Fibroblast of the conjunctiva (primary cell): Measurements from ENCODE around the gene ADSS1.

ENCODE experiments used
- DNase-seq: peaks from one replicate; pipeline ENCODE4 v3.0.0-alpha.2; 2010; ENCODE audit warnings: low read depth

ADSS1 gene

DNA sequence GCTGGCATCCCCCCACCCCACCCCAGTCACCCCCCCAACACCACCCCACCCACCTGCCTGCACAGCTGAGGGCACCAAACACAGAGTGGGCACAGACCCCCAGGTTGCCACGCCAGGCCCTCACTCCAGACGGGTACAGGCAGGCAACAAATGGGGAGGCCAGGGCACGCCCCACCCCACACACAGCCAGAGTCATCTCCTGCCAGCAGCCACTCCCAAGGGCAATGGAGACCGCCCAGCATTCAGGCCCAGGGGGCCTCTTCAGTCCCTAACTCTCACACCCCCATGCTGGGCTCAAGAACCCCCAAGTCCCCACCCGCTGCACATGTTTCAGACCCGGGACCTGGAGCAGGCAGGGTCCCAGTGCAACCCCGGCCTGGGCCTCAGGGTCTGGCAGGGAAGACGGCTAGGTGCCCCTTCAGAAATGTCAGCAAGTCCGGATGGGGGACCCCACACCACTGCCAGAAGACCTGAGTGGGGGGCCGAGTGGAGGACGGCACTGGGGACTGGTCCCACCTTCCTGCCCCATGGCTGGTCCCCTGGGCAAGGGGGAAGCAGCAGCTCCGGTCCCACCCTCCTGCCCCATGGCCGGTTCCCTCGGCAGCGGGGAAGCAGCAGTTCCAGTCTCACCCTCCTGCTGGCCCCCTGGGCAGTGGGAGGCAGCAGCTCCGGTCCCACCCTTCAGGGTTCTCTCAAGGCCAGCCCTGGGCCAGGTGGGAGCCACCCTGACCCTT lies 59.6 kb downstream of the ADSS1 start:
- DNase-seq: no peak

DNA sequence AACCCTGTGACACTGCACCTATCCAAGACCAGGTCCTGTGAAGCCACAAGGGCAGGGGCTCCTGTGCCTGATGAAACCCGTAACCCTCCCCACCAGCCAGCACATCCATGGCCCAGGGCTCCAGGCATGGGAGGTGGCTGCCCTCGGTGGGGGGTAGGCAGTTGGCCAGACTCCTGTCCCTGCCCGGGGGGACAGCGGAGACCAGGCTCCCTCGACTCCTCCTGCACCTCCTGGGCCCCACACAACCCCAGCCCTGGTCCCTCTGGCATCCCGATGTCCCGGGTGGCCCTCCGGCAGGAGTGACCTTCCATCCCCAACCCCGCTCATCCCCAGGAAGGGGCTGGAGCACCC lies 60.2 kb downstream of the ADSS1 start:
- no peak for DNase-seq

DNA sequence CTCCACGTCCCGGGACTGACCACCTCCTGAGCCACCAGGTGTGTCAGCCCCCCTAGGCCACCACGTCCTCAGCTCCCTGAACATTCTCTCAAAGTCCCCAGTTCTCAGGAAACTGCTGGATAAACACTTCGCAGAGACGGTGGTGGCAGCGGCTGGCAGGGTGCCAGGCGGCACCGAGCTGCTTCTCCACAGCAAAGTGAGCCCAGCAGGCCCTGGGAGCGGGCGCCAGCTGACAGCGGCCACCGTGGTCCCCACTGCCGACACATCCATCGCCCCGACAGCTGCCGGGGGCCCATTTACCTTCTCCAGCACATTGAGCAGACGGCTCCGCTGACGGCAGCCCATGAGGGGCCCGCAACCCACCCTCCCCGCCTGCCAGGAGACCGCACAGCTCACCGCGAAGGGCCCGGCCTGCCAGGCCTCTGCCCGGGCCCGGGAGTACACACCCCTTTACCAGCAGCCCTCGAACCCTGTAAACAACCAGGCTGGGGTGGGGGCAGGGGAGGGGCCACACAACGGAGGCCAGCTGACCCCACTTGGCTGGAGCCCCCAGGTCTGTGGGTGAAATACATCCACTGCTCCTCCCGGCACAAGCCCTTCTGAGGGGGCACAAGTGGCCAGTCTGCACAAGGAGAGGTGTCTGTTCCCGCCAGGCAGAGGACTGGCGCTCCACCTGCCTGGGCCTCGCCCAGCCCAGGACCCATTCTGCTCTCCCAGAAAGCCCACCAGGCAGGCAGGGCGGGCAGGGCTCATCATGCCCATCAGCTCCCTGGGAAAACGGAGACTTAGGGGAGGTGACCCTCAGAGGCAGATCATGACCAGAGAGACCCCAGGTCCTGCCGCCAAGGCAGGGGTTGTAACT lies 61.0 kb downstream of the ADSS1 start:
- no peak for DNase-seq

DNA sequence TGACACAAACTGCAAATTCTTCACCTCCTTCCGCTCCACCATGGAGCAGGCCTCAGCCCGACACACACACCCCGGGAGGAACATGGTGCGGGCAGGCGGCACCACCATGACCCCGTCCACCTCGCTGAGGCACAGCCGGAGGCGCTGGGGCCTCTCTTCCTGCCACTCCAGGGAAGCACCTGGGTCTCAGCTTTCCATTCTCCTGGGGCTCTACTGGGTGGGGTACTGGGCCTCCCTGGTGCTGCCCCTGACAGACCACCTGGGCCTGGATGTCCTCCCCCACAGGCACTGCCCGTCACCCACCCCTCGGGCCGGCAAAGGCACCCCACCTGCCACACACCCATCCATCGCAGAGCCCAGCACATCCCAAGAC lies 61.7 kb downstream of the ADSS1 start:
- DNase-seq: no peak

DNA sequence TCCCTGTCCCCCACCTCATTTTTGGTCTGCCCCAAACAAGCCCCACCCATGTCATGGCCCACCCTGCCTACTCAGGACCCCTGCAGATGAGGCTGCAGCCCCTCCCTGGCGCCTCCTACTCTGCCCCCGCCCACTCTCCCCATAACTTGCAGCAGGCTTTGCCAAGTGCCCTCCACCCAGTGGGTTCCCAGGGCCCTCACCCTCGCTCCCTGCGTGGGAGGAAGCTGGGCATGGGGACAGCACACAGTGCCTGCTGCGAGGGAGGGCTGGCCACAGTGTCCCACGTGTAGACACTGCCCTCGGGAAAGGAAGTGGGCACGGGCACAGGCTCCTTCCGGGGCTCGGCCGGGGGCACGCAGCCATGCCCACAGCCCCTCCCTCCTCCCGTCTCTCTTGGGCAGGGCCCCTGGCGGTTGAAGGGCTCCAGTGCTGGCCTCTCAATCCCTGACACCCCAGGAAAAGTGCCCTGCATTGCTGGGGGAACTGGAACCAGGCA lies 62.1 kb downstream of the ADSS1 start:
- no peak for DNase-seq

DNA sequence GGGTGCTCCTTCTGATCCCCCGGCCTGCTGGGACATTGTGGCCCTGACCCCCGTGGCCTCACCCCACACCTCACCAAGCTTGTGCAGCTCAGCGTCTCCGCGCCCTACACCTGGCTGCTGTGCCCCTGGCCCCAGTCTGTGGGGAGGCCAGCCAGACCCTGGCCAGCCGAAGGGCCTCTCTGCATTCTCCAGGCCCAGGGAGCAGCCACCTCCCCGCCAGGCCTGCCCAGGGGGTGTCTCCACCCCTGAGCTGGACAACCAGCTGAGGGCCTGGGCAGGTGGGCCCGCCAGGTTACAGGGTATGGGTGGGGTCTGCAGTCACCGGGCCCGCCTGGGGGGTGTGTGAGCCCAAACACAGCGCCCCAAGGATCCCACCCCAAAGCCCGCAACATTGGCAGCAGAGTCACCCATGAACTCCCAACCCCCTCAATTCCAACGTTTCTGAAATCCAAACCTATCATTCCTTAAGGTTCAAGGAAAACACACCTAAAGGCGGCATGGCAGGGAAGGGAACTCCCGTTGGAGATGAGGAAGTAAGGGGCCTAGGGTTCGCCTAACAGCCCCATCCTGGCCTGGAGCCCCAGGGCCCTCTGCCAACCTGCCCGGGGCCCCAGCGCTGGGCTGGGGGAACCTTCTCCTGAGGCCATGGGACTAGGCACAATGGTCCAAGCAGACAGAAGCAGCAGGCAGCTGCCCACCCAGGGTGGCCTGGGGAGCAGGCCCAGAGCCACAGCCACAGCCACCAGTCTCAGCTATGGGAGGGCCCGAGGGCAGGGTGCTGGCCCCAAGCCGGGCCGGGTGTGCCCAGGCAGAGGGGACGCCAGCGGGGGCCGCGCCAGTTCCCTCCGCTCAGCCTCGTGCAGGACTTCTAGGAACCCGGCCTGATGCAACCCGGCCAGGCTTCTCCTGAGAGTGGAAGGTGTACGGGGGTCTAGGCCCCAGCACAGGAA lies 63.0 kb downstream of the ADSS1 start:
- no peak for DNase-seq

DNA sequence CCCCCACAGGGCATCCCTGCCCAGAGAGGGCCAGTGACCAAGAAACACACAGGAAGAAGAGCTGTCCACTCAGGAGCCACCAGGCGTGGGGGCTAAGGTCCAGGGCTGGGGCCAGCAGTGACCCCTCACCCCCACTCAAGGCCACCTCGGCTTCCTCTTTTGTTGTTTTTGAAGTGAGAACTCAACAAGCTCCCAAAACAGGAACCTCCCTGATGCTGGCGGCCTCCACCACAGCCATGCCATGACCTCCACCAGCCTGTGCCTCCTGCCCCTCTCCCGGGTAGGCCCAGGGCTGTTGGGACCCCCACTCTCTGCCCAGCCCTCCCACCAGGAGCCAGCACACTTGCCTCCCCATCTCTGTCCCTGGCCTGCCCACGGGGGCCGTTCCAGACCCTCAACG lies 63.7 kb downstream of the ADSS1 start:
- no peak for DNase-seq

DNA sequence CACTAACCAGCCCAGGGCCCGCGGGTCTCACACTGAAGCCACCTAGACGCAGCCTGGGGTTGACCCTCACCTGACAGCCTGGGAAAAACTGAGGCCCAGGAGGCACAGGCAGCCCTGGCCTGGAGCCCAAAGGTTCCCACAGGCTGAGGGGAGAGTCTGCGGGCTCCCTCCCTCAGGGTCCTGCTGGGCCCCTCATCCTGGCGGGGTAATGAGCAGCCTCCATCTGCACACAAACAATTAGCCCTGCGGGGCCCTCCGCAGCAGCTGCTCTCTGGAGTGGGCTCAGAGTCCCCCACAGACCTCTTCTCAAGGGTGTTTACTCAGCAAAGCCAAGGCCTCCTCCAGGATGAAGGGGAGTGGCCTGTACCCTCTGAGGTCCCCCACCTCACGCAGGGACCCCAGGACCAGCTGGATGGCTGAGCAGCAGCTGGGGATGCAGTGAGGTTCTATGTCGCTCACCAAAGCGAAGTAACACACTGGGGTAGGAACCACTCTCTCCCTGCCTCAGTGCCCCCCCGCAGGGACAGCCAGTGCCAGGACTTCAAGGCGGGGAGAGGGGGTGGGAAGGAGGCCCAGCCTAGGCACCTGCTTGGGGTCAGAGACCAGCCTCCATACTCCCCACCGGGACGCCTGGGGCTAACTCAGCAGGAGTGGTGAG lies 64.3 kb downstream of the ADSS1 start:
- no peak for DNase-seq

DNA sequence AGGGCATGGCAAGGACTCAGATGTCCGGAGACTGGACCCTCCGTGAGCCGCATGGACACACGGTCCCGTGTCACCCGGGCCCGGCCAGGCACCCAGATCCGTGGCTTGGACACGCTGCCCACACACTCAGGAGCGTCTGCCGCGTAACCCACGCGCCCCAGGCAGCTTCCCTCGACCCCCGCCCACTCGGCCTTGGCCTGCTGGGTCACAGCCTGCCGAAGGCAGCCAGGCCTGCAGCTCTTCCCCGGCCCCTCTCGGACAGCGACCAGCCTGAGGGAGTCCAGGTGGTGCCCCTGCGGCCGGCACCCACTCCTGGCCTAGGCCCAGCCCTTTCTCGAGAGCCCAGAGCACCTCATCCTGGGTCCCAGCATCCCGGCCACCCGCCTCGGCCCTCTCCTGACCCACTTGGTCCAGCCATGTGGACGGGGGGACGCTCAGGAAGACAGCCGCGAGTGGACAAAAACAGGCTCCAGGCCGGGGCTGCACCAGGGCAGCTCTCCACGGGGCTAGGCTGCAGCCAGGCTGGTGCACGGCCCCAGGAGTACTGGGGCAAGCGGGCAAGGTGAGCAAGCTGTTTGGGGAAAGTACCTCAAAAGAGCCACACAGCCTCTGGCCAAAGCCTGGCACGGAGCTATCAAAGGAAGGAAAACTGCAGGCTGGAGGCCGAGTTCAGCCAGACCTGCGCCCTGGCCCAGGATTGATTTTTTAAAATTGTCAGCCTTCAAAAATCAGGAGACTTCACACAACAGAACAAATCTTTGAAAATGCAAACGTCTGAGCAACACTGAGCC lies 65.0 kb downstream of the ADSS1 start:
- no peak for DNase-seq

DNA sequence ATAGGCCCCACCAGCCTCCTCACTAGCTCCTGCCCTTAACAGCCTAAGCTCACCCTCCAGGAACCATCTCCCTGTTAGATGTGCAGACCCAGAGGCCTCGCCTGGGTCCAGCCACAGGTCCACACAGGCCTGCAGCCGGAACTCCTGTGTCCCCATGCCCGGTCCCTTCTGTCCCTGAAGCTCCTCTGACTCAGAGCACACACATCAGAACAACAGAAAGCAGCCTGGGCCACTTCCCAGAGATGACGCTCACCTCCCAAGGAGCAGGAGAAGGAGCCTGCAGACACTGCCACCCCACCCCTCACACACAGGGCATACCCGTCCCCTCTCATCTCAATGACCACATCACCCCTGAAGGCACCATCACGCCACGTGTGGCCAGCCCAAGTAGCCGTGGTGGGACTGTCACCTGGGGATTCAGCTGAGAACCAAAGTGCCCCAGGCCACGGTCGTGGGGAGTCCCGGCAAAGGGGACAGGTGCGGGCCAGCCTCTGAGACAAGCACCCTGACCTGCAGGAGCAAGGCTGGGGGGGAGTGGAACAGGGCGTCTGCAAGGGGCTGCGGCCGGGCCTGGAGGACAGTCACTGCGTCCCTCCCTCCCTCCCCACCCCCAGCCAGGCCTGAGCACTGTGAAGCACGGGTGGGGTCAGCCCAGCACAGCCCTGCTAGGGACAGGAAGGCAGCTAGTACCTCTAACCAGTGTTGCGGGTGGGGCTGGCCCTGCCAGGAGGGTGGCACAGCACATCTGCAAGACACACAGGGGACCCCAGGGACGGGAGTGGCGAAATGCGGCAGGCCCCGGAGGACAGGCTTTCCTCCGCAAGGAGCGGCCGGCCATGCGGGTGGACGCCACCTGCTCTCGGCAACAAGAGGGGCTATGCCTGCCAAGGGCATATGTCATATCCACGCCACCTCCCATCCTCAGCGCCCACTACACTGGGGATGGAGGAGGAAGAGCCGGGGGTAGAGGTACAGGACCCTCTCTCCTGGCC lies 66.0 kb downstream of the ADSS1 start:
- DNase-seq: no peak

DNA sequence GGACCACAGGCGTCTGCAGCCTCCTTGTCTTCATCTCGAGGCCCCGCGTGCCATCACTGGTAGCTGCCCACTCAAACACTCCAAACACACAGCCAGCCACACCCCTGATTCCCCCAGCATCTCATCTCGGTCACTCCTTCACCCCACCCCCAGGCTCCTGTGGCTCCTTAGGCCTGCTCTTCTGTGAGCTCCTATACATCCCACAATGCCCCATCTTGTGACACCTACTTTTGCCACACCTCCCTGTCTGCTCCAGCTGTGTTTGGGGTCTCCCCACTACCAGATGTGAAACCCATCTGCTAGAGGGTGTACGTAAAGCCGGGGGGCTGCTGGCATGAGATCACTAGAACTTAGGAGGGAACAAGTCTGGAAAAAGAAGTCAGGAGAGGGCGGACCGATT lies 67.4 kb downstream of the ADSS1 start:
- no peak for DNase-seq

DNA sequence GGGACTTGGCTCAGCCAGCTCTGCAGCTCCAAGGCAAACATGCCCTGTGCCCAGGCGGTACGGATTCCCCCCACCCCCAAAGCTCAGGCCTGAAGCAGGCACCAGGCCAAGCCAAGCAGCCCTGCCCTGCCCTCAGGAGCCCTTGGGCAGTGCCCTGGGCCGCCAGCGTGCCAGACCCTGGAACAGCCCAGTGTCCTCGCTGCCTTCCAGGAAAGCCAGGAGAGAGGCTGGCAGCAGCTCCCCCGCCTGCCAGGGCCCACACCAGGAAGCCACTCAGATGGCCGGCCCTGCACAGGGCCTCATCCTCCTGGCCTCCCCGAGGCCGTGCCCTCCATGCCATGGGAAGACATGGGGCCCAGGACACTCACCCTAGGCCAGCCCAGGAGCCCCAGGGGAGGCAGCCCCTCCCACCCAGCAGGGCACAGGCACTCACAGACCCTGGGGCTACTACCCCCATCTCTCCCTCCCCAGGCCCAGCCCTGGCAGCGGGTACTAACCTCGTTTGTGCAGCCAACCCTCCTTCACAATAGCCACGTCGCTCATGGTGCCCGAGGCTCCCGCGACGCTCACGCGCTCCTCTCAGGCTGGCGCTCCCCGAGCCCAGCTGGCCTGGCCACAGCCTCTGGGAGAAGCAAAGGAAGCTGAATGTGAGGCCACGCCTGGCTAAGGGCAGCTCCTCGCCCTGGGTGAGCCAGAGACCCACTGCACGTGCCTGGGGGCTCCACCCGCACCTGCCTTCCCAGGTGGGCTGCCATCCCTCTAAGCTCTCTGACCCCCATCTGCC lies 68.3 kb downstream of the ADSS1 start:
- DNase-seq: no peak

DNA sequence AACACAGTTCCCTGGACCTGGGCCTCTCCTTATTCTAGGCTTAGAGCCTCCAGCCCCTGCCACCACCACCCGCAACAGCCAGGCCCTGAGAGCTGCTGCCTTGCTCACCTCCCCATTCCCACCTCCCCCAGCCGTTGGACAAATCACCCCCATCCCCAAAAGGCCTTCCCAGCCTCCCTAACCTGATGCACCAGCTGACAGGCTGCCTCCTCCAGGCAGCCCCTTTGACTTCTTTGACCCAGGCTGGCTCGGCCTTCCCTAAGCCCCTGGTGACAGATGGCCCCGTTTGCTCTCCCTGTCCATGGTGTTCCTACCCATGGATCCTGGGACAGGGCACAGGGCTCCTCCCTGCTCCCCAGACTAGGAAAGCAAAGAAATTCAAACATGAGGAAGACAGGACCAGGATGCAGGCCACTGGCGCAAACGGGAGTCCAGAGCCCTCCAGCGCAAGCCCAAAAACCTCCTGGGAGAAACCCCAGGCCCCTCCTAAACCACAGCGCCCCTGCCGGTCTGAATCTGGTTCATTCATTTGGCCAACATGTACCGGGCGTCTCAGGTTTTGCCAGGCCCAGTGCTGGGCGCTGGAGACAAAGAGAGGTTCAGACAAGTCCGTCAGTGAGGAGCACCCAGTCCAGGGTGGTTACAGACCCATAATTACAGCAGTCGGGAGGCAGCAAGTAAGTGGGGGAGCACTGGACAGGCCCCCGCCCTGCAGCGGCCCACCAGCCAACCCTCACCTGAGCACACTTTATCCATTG lies 69.1 kb downstream of the ADSS1 start:
- DNase-seq: no peak

DNA sequence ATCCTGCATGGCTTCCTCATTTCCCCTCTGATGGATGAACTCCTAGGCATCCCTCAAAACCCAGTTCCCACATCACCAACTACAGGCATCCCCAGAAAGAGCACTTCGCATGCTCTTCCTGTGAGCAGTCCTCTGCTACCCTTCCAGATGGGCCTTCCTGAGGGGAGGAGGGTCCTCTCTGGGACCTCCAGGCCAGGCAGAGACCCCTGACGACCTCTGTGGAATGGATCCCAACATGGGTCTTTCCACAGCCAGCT lies 69.6 kb downstream of the ADSS1 start:
- DNase-seq: no peak

DNA sequence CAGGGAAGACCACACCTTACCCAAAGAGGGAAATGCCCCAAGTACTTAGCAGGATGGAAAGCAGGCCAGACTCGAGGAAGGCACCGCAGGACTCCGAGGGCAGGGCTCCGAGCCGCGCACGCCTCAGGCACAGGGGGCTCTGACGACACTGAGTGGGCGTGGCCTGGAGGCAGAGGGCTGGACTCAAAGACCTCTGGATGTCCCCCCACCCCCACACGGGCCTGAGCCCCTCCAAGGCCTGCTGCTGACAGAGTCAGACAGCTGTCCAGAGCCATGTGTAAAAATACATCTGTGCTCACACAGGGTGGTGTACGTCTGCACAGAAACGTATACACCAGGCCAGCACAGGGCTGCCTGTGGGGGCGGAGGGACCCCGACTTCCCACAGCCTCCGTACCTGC lies 70.1 kb downstream of the ADSS1 start:
- peak; percentile 43 for DNase-seq

DNA sequence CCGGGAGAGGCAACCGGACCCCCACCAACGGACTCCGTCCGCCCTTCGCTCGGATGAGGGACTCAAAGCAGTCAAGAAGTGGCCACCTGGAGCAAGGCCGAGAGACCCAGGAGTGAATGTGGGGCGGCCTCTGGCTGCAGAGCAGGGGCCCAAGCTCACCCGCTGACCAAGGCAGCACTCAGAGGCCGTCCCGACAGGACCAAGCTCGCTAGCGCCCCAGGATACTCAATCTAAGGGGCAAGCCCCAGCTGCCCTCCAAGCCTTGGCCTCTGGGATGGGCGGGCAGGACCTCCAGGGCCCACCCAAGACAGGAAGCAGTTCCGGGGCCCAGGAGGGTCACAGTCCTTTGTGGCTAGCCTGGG lies 70.6 kb downstream of the ADSS1 start:
- DNase-seq: no peak

DNA sequence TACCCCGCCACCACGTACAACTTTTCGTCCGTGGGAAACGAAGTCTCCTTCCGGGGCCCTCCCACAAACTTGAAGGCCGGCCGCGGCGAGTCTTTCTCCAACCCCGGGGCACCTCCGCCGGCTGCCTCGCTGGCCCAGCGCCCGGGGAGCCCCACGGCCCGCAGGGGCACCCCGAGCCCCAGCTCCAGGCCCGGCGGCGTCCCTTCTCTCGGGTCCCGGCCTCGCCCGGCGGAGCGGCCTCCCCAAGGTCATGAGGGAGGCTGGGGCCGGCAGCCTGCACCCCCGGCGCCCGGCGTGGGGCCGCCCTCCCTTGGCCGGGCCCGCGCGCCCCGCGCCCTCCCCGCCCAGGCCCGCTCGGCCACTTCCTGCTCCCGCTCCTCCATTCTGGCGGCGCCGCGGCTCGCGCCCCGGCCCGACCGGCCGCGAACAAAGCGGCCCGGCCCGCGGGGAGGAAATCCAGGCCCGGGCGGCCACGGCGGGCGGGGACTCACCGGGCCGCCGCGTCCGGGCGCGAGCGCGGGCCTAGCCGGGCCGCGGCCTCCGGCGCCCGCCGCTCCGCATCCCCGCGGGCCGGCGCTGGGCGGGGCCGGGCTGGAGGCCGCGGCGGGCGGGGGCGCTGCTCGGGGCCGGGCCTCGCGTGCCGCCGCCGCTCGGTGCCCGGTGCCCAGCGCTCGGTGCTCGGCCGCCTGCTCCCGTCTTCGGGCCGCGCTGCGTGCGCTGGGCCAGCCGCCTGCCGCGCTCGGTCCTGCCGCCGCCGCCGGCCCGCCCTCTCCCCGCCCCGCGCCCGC lies 71.2 kb downstream of the ADSS1 start, which contains the start of gene AKT1:
Gene AKT1 (minus strand): TSS at position 756 of the 788 bp plus-strand sequence. CDS start 3,105 bp downstream, outside the sequence.
- DNase-seq: no peak
